Prostate gland (tissue), 2 donors: ENCODE measurements around the gene ABCG8.

Experiments used
- POLR2A ChIP-seq: fragments of 450-650 bp; IDR thresholded peaks from one replicate; pipeline ENCODE4 v1.6.1; 2016; ENCODE audit warnings: antibody characterized with exemption, mild to moderate bottlenecking
- POLR2AphosphoS5 ChIP-seq: sonication (generic); formaldehyde crosslinking; IDR thresholded peaks from one replicate; pipeline ENCODE4 v1.6.1; 2017; ENCODE audit warnings: antibody characterized with exemption
- TF ChIP-seq, protein P1 (sequence below), 4 experiments: fragments of 200-600 bp in 2 of 4; fragments of 450-650 bp in 2 of 4; sonication (generic) in 2 of 4; IDR thresholded peaks; 1 replicate in 3 of 4; 2 replicates in 1 of 4; pipeline ENCODE4 v1.5.1; 2016 to 2019; ENCODE audit warnings: antibody characterized with exemption in 4 of 4, mild to moderate bottlenecking in 2 of 4, moderate library complexity in 2 of 4

- TF ChIP-seq, protein P1, sequence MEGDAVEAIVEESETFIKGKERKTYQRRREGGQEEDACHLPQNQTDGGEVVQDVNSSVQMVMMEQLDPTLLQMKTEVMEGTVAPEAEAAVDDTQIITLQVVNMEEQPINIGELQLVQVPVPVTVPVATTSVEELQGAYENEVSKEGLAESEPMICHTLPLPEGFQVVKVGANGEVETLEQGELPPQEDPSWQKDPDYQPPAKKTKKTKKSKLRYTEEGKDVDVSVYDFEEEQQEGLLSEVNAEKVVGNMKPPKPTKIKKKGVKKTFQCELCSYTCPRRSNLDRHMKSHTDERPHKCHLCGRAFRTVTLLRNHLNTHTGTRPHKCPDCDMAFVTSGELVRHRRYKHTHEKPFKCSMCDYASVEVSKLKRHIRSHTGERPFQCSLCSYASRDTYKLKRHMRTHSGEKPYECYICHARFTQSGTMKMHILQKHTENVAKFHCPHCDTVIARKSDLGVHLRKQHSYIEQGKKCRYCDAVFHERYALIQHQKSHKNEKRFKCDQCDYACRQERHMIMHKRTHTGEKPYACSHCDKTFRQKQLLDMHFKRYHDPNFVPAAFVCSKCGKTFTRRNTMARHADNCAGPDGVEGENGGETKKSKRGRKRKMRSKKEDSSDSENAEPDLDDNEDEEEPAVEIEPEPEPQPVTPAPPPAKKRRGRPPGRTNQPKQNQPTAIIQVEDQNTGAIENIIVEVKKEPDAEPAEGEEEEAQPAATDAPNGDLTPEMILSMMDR (IDR thresholded peaks at IDR 0.05): no peak
- no peak for TF ChIP-seq POLR2AphosphoS5
- TF ChIP-seq POLR2A: no peak
Measured at GRCh38 chr2:43802135-43802534, 36.6 kb upstream of the ABCG8 start.
